Psoas muscle (tissue), 8 donors: ENCODE data around the gene SH3GL1. TPM values are rescaled to one million over a fixed set of nuclear protein-coding genes. Genes with fewer than 3 reads are reported as not detected.

ENCODE experiments used
- ATAC-seq, 4 donors: fragments of 200-7000 bp; cut with Tn5 transposase; one replicate each; pipeline ENCODE4 v1.9.1; 2020; ENCODE audit warnings: moderate library complexity in 3 of 4, mild to moderate bottlenecking in 2 of 4
- DNase-seq, 2 donors: peaks; one replicate each; pipeline ENCODE4 v3.0.0-alpha.2; 2020
- H3K27ac ChIP-seq: fragments of 200-600 bp; one replicate; pipeline ENCODE4 v1.8.0; 2022
- H3K27me3 ChIP-seq, 3 donors: fragments of 200-600 bp in 1 of 3; one replicate each; pipeline versions ENCODE4 v1.6.1 to v1.8.0; 2013 to 2022; ENCODE audit warnings: low read length in 2 of 3, mild to moderate bottlenecking in 2 of 3, moderate library complexity in 1 of 3; ENCODE audit not compliant: insufficient read depth in 3 of 3
- H3K36me3 ChIP-seq, 2 donors: fragments of 200-600 bp in 1 of 2; one replicate each; pipeline versions ENCODE4 v1.6.1 to v1.8.0; 2013 to 2022; ENCODE audit warnings: low read depth in 1 of 2, mild to moderate bottlenecking in 1 of 2, moderate library complexity in 1 of 2; ENCODE audit not compliant: insufficient read depth in 1 of 2
- H3K4me1 ChIP-seq: fragments of 200-600 bp; one replicate; pipeline ENCODE4 v1.8.0; 2022
- H3K4me3 ChIP-seq: fragments of 200-600 bp; one replicate; pipeline ENCODE4 v1.8.0; 2022; ENCODE audit warnings: mild to moderate bottlenecking
- H3K9me3 ChIP-seq: fragments of 200-600 bp; one replicate; pipeline ENCODE4 v1.8.0; 2022
- CTCF ChIP-seq: fragments of 200-600 bp; IDR thresholded peaks from one replicate; pipeline ENCODE4 v1.8.0; 2022; ENCODE audit warnings: antibody characterized with exemption
- WGBS, 3 donors: extraction: QIAGEN DNeasy Blood & Tissue Kit; methylation state at CpG; one replicate each; pipeline versions ENCODE4 v1.1.6 to v1.1.7; 2013; 5-methylcytosine and 5-hydroxymethylcytosine counted together
- intact Hi-C, 2 donors: fragments of 100-400 bp; cut with DNase I; formaldehyde crosslinking; loops; one replicate each; pipeline versions ENCODE4 v1.11.0 to v1.14.2; 2022
- polyA plus RNA-seq, 3 donors: library from polyadenylated mRNA; stranded (reverse); fragments of 200-250 nt; gene quantifications; one replicate each; pipeline ENCODE4 v1.2.3, GENCODE V29; 2013
- total RNA-seq, 4 donors: library from RNA; stranded (reverse); fragmentation: NEBNext Ultra II Directional in 2 of 4; extraction: Animal tissue kit (Norgen Biotek cat#: 25700) in 2 of 4; gene quantifications; one replicate each; pipeline versions ENCODE4 v1.2.1 to v1.2.4, GENCODE V29; 2021 to 2023
- donor health status: healthy with polysubstance abuse.
- donor health status: DM: no; HTN: no; CAD: no; lungs with moderate emphysema.
- donor health status: Bipolar disorder and iron deficiency.
- donor health status: healthy.
- donor health status: DM: yes; HTN: yes; CAD: no.
- donor health status: DM: no; HTN: no; CAD: no.
- donor health status: DM: no; HTN: no; CAD: no.
- donor health status: DM: yes; HTN: yes; CAD: no.

Gene SH3GL1
- total and polyA plus RNA-seq, 7 donors: 16.0 to 85.6 (median 23.3) TPM

GRCh38 chr19:4373601-4374497, 26.5 kb downstream of the SH3GL1 start:
- WGBS, 3 donors: 14 to 21% (median 15%) methylated on average over 24 to 25 of the region's 25 CpGs
- Histone ChIP-seq H3K4me1 (peaks cover 98% of the 10 kb centered on the region), H3K4me3 (peak overlapping the region; percentile 31), H3K36me3 (no peaks in the 10 kb centered on the region), H3K27ac (peak overlapping the region; percentile 85), H3K9me3 (no peaks in the 10 kb centered on the region), H3K27me3 (no peaks in the 10 kb centered on the region)
- no peak for TF ChIP-seq CTCF
- ATAC-seq (peak in 3 of 4 donors; percentile 18 to 31 (median 28)), DNase-seq (peak; percentile 70 to 83)
- intact Hi-C loops: no loop called here

GRCh38 chr19:4373013-4373367, 27.4 kb downstream of the SH3GL1 start:
- Histone ChIP-seq H3K36me3 (no peaks in the 10 kb centered on the region), H3K27ac (peak overlapping the region; percentile 85), H3K4me3 (no peak overlapping the region), H3K4me1 (peaks cover 98% of the 10 kb centered on the region), H3K27me3 (no peaks in the 10 kb centered on the region), H3K9me3 (no peaks in the 10 kb centered on the region)
- ATAC-seq (no peak), DNase-seq (peak in 1 of 2 donors; percentile 10)
- intact Hi-C loops: no loop called here
- TF ChIP-seq CTCF: no peak
- WGBS, 3 donors: 48 to 63% (median 54%) methylated on average over 8 of the region's 8 CpGs

GRCh38 chr19:4372165-4373012, 28.0 kb downstream of the SH3GL1 start:
- H3K4me1 ChIP-seq: peaks cover 99% of the 10 kb centered on the region
- no peak for TF ChIP-seq CTCF
- H3K9me3 ChIP-seq: no peaks in the 10 kb centered on the region
- DNase-seq: peak in 1 of 2 donors; percentile 22
- H3K27ac ChIP-seq: peak overlapping the region; percentile 85
- WGBS, 3 donors: 77 to 83% (median 78%) methylated on average over 22 of the region's 22 CpGs
- intact Hi-C loops: no loop called here
- H3K36me3 ChIP-seq: no peaks in the 10 kb centered on the region
- no peak overlapping the region for H3K4me3 ChIP-seq
- ATAC-seq: no peak
- H3K27me3 ChIP-seq: no peaks in the 10 kb centered on the region

- peaks cover 0 to 1% of the 10 kb centered on the region in 2 donors for H3K36me3 ChIP-seq
- DNase-seq: peak; percentile 63 to 83
- intact Hi-C loops: loop anchor here in 1 of 2 donors (2.0 kb wide), 1 partner anchor 29 kb away; the partner anchor contains the start of gene SH3GL1
- ATAC-seq: peak; percentile 28 to 65 (median 46)
- no peaks in the 10 kb centered on the region for H3K27me3 ChIP-seq
- peak overlapping the region; percentile 26 for H3K4me3 ChIP-seq
- H3K4me1 ChIP-seq: peaks cover 92% of the 10 kb centered on the region
- no peaks in the 10 kb centered on the region for H3K9me3 ChIP-seq
- WGBS, 3 donors: 42 to 47% (median 44%) methylated on average over 31 of the region's 31 CpGs
- no peak for TF ChIP-seq CTCF
- peak overlapping the region; percentile 85 for H3K27ac ChIP-seq
Measured at GRCh38 chr19:4371247-4372164, 28.8 kb downstream of the SH3GL1 start.
